Measurements from ENCODE around the gene NUDT5.

The NUDT5 gene

GRCh38 chr10:12162927-12163326, 32.8 kb downstream of the NUDT5 start:
- no peak for DNase-seq

- no peak for DNase-seq
Observed at GRCh38 chr10:12160664-12161063, 35.0 kb downstream of the NUDT5 start.

- DNase-seq = peak; percentile 63
Observed at GRCh38 chr10:12158111-12158510, 37.6 kb downstream of the NUDT5 start.

- no peak for DNase-seq
Observed at GRCh38 chr10:12156367-12157123, 39.1 kb downstream of the NUDT5 start.

- DNase-seq = no peak
Observed at GRCh38 chr10:12154516-12154915, 41.2 kb downstream of the NUDT5 start.

- DNase-seq = no peak
Observed at GRCh38 chr10:12150163-12150562, 45.5 kb downstream of the NUDT5 start.

- DNase-seq = no peak
Observed at GRCh38 chr10:12144538-12144937, 51.2 kb downstream of the NUDT5 start.

GRCh38 chr10:12140038-12140437, 55.7 kb downstream of the NUDT5 start:
- no peak for DNase-seq

- no peak for DNase-seq
Observed at GRCh38 chr10:12135631-12136030, 60.1 kb downstream of the NUDT5 start.

- DNase-seq = peak; percentile 63
Observed at GRCh38 chr10:12130237-12130872, 65.3 kb downstream of the NUDT5 start.

- DNase-seq = peak; percentile 71
Observed at GRCh38 chr10:12129222-12130111, 66.2 kb downstream of the NUDT5 start, which contains the start of gene SEC61A2. Gene SEC61A2 (plus strand): TSS chr10:12129677. CDS start chr10:12129788, 111 bp downstream.

- no peak for DNase-seq
Observed at GRCh38 chr10:12121673-12122072, 74.0 kb downstream of the NUDT5 start.

All from GF-D8 (cell line).